PC-9 (cell line): ENCODE results near the gene FAM174B. TPM values are rescaled to one million over a fixed set of nuclear protein-coding genes. Genes with fewer than 3 reads are reported as not detected.
"Not testable (repeated sequence)": the region's sequence is repeated elsewhere in the genome, so short reads cannot be mapped to it uniquely, and the experiment has no call there.

Source experiments
- BruUV-seq: library from RNA; stranded (reverse); fragments of 400-500 nt; replicated peaks from 2 replicates; lab custom pipeline; 2021; lab: Mats Ljungman, UMichigan
- CTCF ChIA-PET: fragments of 300-600 bp; sonication (Branson Sonifier 250); formaldehyde crosslinking; loops from one replicate; lab custom pipeline; 2022; ENCODE audit warnings: antibody characterized with exemption; lab: Charles Lee
- POLR2A ChIA-PET: fragments of 300-600 bp; sonication (Branson Sonifier 250); formaldehyde crosslinking; loops from one replicate; lab custom pipeline; 2022; ENCODE audit warnings: antibody characterized with exemption; ENCODE audit not compliant: unreplicated experiment; lab: Charles Lee
- DNase-seq, 2 experiments: peaks; one replicate each; pipeline versions ENCODE4 v3.0.0 to v3.0.0-alpha.2; 2015 to 2022; ENCODE audit warnings: mixed read lengths in 1 of 2
- H2AFZ ChIP-seq: fragments of 200-600 bp; sonication (generic); 2 replicates; pipeline ENCODE4 v1.8.1; 2017; ENCODE audit warnings: antibody characterized with exemption
- H3F3A ChIP-seq: fragments of 200-600 bp; sonication (generic); 2 replicates; pipeline ENCODE4 v1.8.1; 2017; ENCODE audit warnings: antibody characterized with exemption, mild to moderate bottlenecking, low read depth; ENCODE audit not compliant: insufficient read depth
- H3K27ac ChIP-seq: fragments of 200-600 bp; sonication (generic); 2 replicates; pipeline ENCODE4 v1.6.1; 2016; ENCODE audit warnings: mixed run types
- H3K27me3 ChIP-seq: fragments of 200-600 bp; sonication (generic); 2 replicates; pipeline ENCODE4 v1.6.1; 2016; ENCODE audit warnings: low read depth, mixed run types; ENCODE audit not compliant: insufficient read depth
- H3K36me3 ChIP-seq: fragments of 200-600 bp; sonication (generic); 2 replicates; pipeline ENCODE4 v1.6.1; 2016; ENCODE audit warnings: low read depth, mixed run types
- H3K4me1 ChIP-seq: fragments of 200-600 bp; sonication (generic); replicated peaks from 2 replicates; pipeline ENCODE4 v1.6.1; 2016; ENCODE audit warnings: mixed run types; ENCODE audit not compliant: insufficient read depth
- H3K4me2 ChIP-seq: fragments of 200-600 bp; sonication (generic); 2 replicates; pipeline ENCODE4 v1.6.1; 2017; ENCODE audit warnings: mixed run types
- H3K4me3 ChIP-seq: fragments of 200-600 bp; sonication (generic); 2 replicates; pipeline ENCODE4 v1.6.1; 2016; ENCODE audit warnings: mixed run types
- H3K79me2 ChIP-seq: fragments of 200-600 bp; sonication (generic); 2 replicates; pipeline ENCODE4 v1.6.1; 2017; ENCODE audit warnings: low read depth, mixed run types
- H3K9me2 ChIP-seq: fragments of 200-600 bp; sonication (generic); 2 replicates; pipeline ENCODE4 v1.8.1; 2017; ENCODE audit warnings: mild to moderate bottlenecking; ENCODE audit not compliant: insufficient read depth
- H3K9me3 ChIP-seq: fragments of 200-600 bp; sonication (generic); 2 replicates; pipeline ENCODE4 v1.8.1; 2016; ENCODE audit warnings: low read depth; ENCODE audit not compliant: insufficient read depth
- H4K20me1 ChIP-seq: fragments of 200-600 bp; sonication (generic); 2 replicates; pipeline ENCODE4 v1.8.1; 2017; ENCODE audit not compliant: insufficient read depth
- CTCF ChIP-seq: fragments of 200-600 bp; sonication (generic); conservative IDR thresholded peaks from 2 replicates; pipeline ENCODE4 v1.6.1; 2017; ENCODE audit warnings: mixed run types, antibody characterized with exemption, mild to moderate bottlenecking, moderate library complexity
- EZH2 ChIP-seq: fragments of 200-600 bp; sonication (generic); IDR thresholded peaks from 2 replicates; pipeline ENCODE4 v1.8.0; 2017; ENCODE audit warnings: antibody characterized with exemption, low read depth
- intact Hi-C: fragments of 100-400 bp; cut with micrococcal nuclease; formaldehyde crosslinking; loops from one replicate; pipeline ENCODE4 v1.10.0; 2022; ENCODE audit not compliant: unreplicated experiment
- total RNA-seq: library from RNA; stranded (reverse); gene quantifications from 2 replicates; pipeline ENCODE4 v1.2.3, GENCODE V29; 2021

The FAM174B gene
- total RNA-seq, 1 experiment from 2014 or later: 90.3 TPM

GRCh38 chr15:92610101-92610520 lies 45.5 kb downstream of the FAM174B start:
- no peak overlapping the region for H2AFZ ChIP-seq
- ChIA-PET POLR2A (no interaction called here), CTCF (no interaction called here)
- H3F3A ChIP-seq: peaks cover 20% of the 10 kb centered on the region; the same call in 1 of the 2 replicates
- H3K36me3 ChIP-seq: peaks cover 10% of the 10 kb centered on the region
- H3K27me3 ChIP-seq: no peaks in the 10 kb centered on the region
- H3K27ac ChIP-seq: no peak overlapping the region
- H4K20me1 ChIP-seq: no peaks in the 10 kb centered on the region; the same call in 1 of the 2 replicates
- intact Hi-C loops: loop anchor here (10.0 kb wide), 1 partner anchor 85 kb away; no protein-coding TSS in a partner anchor
- TF ChIP-seq EZH2 (no peak), CTCF (no peak)
- H3K79me2 ChIP-seq: no peaks in the 10 kb centered on the region
- no peak overlapping the region for H3K4me2 ChIP-seq
- H3K4me3 ChIP-seq: no peak overlapping the region
- no peak for DNase-seq
- H3K9me3 ChIP-seq: no peaks in the 10 kb centered on the region
- no peaks in the 10 kb centered on the region for H3K4me1 ChIP-seq
- no TSS peak for BruUV-seq
- H3K9me2 ChIP-seq: no peaks in the 10 kb centered on the region

GRCh38 chr15:92608866-92609700 lies 46.5 kb downstream of the FAM174B start:
- Histone ChIP-seq H3K36me3 (no peaks in the 10 kb centered on the region; the same call in none of the 2 replicates), H3K4me3 (no peak overlapping the region), H3K9me2 (no peaks in the 10 kb centered on the region), H3K4me2 (no peak overlapping the region), H3K27ac (no peak overlapping the region), H3K9me3 (no peaks in the 10 kb centered on the region), H2AFZ (no peak overlapping the region), H3F3A (peaks cover 22% of the 10 kb centered on the region; the same call in 1 of the 2 replicates), H3K4me1 (peaks cover 10% of the 10 kb centered on the region), H3K27me3 (no peaks in the 10 kb centered on the region), H3K79me2 (no peaks in the 10 kb centered on the region), H4K20me1 (no peaks in the 10 kb centered on the region)
- POLR2A ChIA-PET: no interaction called here
- intact Hi-C loops: no loop called here
- no peak for TF ChIP-seq CTCF
- no peak for TF ChIP-seq EZH2
- no TSS peak for BruUV-seq
- CTCF ChIA-PET: no interaction called here
- DNase-seq: no peak

GRCh38 chr15:92606836-92607150 lies 48.8 kb downstream of the FAM174B start:
- H3K36me3 ChIP-seq, BruUV-seq, CTCF ChIA-PET, H3K27me3 ChIP-seq, H3K9me2 ChIP-seq, H3K4me2 ChIP-seq, H3K9me3 ChIP-seq, H4K20me1 ChIP-seq, H3K4me3 ChIP-seq, H2AFZ ChIP-seq, H3K79me2 ChIP-seq, POLR2A ChIA-PET, DNase-seq, H3K27ac ChIP-seq, intact Hi-C loops: not testable (repeated sequence)
- Histone ChIP-seq H3F3A (peaks cover 19% of the 10 kb centered on the region; the same call in 1 of the 2 replicates), H3K4me1 (peaks cover 19% of the 10 kb centered on the region)
